CD8-positive, alpha-beta memory T cell (primary cell): ENCODE data around the gene APOA5. TPM values are rescaled to one million over a fixed set of nuclear protein-coding genes. Genes with fewer than 3 reads are reported as not detected.
A peak's percentile ranks its signal among the peaks of the same experiment; 100 is the strongest.

Experiments used
- CTCF ChIA-PET: fragments of 350-600 bp; sonication (Branson Sonifier 250); formaldehyde crosslinking; loops from one replicate; lab custom pipeline; 2021; ENCODE audit warnings: antibody characterized with exemption; lab: Charles Lee
- POLR2A ChIA-PET: fragments of 350-600 bp; sonication (Branson Sonifier 250); formaldehyde crosslinking; loops from one replicate; lab custom pipeline; 2021; ENCODE audit warnings: antibody characterized with exemption; lab: Charles Lee
- DNase-seq, 5 donors: peaks; one replicate each; pipeline versions ENCODE4 v3.0.0 to v3.0.0-alpha.2; 2020 to 2022; ENCODE audit warnings: mixed read lengths in 1 of 5
- H3K27ac ChIP-seq: one replicate; pipeline ENCODE4 v1.7.0; 2013; ENCODE audit warnings: low read depth, mild to moderate bottlenecking, low read length, moderate library complexity
- H3K27me3 ChIP-seq: 2 replicates; pipeline ENCODE4 v1.7.0; 2013; ENCODE audit warnings: low read length, mild to moderate bottlenecking; ENCODE audit not compliant: insufficient read depth, poor library complexity, severe bottlenecking
- H3K36me3 ChIP-seq: 2 replicates; pipeline ENCODE4 v1.7.0; 2013; ENCODE audit warnings: mild to moderate bottlenecking, low read length, moderate library complexity; ENCODE audit not compliant: insufficient read depth
- H3K4me1 ChIP-seq: 2 replicates; pipeline ENCODE4 v1.7.0; 2013; ENCODE audit warnings: mild to moderate bottlenecking, low read length, moderate library complexity; ENCODE audit not compliant: insufficient read depth
- H3K4me3 ChIP-seq: 2 replicates; pipeline ENCODE4 v1.7.0; 2013; ENCODE audit warnings: mild to moderate bottlenecking, low read length
- H3K9me3 ChIP-seq: 2 replicates; pipeline ENCODE4 v1.7.0; 2013; ENCODE audit warnings: mild to moderate bottlenecking, low read length
- H3K27ac Mint-ChIP-seq, 8 donors: one replicate each; pipeline ENCODE4 v1.8.0; 2020 to 2021; ENCODE audit warnings: mixed read lengths in 8 of 8, mild to moderate bottlenecking in 6 of 8, inconsistent platforms in 3 of 8, moderate library complexity in 3 of 8
- H3K27me3 Mint-ChIP-seq, 2 donors: one replicate each; pipeline ENCODE4 v1.8.0; 2020 to 2021; ENCODE audit warnings: mixed read lengths in 2 of 2, mild to moderate bottlenecking in 1 of 2, moderate library complexity in 1 of 2
- H3K36me3 Mint-ChIP-seq, 3 donors: one replicate each; pipeline ENCODE4 v1.8.0; 2020 to 2021; ENCODE audit warnings: mixed read lengths in 3 of 3, inconsistent platforms in 1 of 3, mild to moderate bottlenecking in 1 of 3
- H3K4me1 Mint-ChIP-seq, 3 donors: one replicate each; pipeline ENCODE4 v1.8.0; 2020 to 2021; ENCODE audit warnings: mixed read lengths in 3 of 3, inconsistent platforms in 1 of 3, mild to moderate bottlenecking in 1 of 3
- H3K4me3 Mint-ChIP-seq, 7 donors: one replicate each; pipeline ENCODE4 v1.8.0; 2020 to 2021; ENCODE audit warnings: mixed read lengths in 7 of 7, mild to moderate bottlenecking in 6 of 7, moderate library complexity in 4 of 7, inconsistent platforms in 2 of 7
- H3K9me3 Mint-ChIP-seq, 5 donors: one replicate each; pipeline ENCODE4 v1.8.0; 2020 to 2022; ENCODE audit warnings: mixed read lengths in 5 of 5, mild to moderate bottlenecking in 3 of 5, moderate library complexity in 2 of 5, inconsistent platforms in 1 of 5
- polyA plus RNA-seq: library from polyadenylated mRNA; unstranded; fragments of 300-500 nt; fragmentation: Illumina TruSeq; gene quantifications from one replicate; pipeline ENCODE4 v1.2.3, GENCODE V29; 2021
- total RNA-seq, 2 experiments: library from RNA; stranded (reverse); gene quantifications; one replicate each; pipeline ENCODE4 v1.2.3, GENCODE V29; 2021

Gene APOA5
- total and polyA plus RNA-seq, 3 experiments from 2014 or later: not detected

GRCh38 chr11:116825854-116826750 lies 34.4 kb upstream of the APOA5 start:
- Histone ChIP-seq H3K27me3 (no peaks in the 10 kb centered on the region), H3K4me1 (no peaks in the 10 kb centered on the region), H3K9me3 (no peaks in the 10 kb centered on the region), H3K27ac (no peak overlapping the region), H3K4me3 (no peak overlapping the region), H3K36me3 (no peaks in the 10 kb centered on the region)
- Mint-ChIP-seq H3K9me3 (no peaks in the 10 kb centered on the region), H3K4me3 (no peak overlapping the region), H3K27me3 (peaks cover 0 to under 1% of the 10 kb centered on the region in 2 donors), H3K27ac (peak overlapping the region in 1 of 8 donors; percentile 20), H3K4me1 (no peaks in the 10 kb centered on the region), H3K36me3 (no peaks in the 10 kb centered on the region)
- no peak for DNase-seq
- ChIA-PET CTCF (interaction anchor here (1.0 kb wide), 1 partner anchor 10 kb away, joined by 3 read pairs; no protein-coding TSS in a partner anchor), POLR2A (interaction anchor here (0.5 kb wide), 1 partner anchor 11 kb away, joined by 3 read pairs; no protein-coding TSS in a partner anchor)

- no peaks in the 10 kb centered on the region for H3K27me3 ChIP-seq
- ChIA-PET POLR2A (interaction anchor here (0.5 kb wide), 1 partner anchor 10 kb away, joined by 3 read pairs; no protein-coding TSS in a partner anchor), CTCF (interaction anchor here (1.0 kb wide), 1 partner anchor 11 kb away, joined by 3 read pairs; no protein-coding TSS in a partner anchor)
- no peak overlapping the region for H3K27ac ChIP-seq
- no peak for DNase-seq
- H3K27ac Mint-ChIP-seq: peak overlapping the region in 1 of 8 donors; percentile 74
- H3K27me3 Mint-ChIP-seq: no peaks in the 10 kb centered on the region
- no peak overlapping the region for H3K4me3 ChIP-seq
- H3K4me1 Mint-ChIP-seq: no peaks in the 10 kb centered on the region
- H3K36me3 ChIP-seq: no peaks in the 10 kb centered on the region
- no peak overlapping the region for H3K4me3 Mint-ChIP-seq
- no peaks in the 10 kb centered on the region for H3K9me3 ChIP-seq
- no peaks in the 10 kb centered on the region for H3K36me3 Mint-ChIP-seq
- no peaks in the 10 kb centered on the region for H3K9me3 Mint-ChIP-seq
- H3K4me1 ChIP-seq: no peaks in the 10 kb centered on the region
Observed at GRCh38 chr11:116825434-116825833, 33.8 kb upstream of the APOA5 start.

- no peaks in the 10 kb centered on the region for H3K27me3 ChIP-seq
- no peaks in the 10 kb centered on the region for H3K4me1 ChIP-seq
- no peaks in the 10 kb centered on the region for H3K9me3 ChIP-seq
- Mint-ChIP-seq H3K36me3 (no peaks in the 10 kb centered on the region), H3K27ac (peak within 1 kb of the TSS in 2 of 8 donors; percentile 38 to 70), H3K4me3 (no peak within 1 kb of the TSS), H3K4me1 (no peaks in the 10 kb centered on the region), H3K27me3 (no peaks in the 10 kb centered on the region), H3K9me3 (no peaks in the 10 kb centered on the region)
- no peak for DNase-seq
- ChIA-PET POLR2A (interaction anchor here (0.6 kb wide), 1 partner anchor 53 kb away, joined by 3 read pairs; no protein-coding TSS in a partner anchor), CTCF (interaction anchor here (1.1 to 4.3 kb wide), 2 partner anchors 10 to 13 kb away, joined by 3 to 21 read pairs; no protein-coding TSS in a partner anchor)
- H3K27ac ChIP-seq: no peak within 1 kb of the TSS
- no peak within 1 kb of the TSS for H3K4me3 ChIP-seq
- no peaks in the 10 kb centered on the region for H3K36me3 ChIP-seq
Observed at GRCh38 chr11:116823031-116823843, 31.6 kb upstream of the APOA5 start, which contains the start of gene APOA4. Gene APOA4 (minus strand): TSS chr11:116823304. CDS start chr11:116823191, 113 bp downstream.

GRCh38 chr11:116822575-116822974 lies 30.9 kb upstream of the APOA5 start:
- H3K4me3 ChIP-seq: no peak overlapping the region
- no peaks in the 10 kb centered on the region for H3K9me3 ChIP-seq
- no peaks in the 10 kb centered on the region for H3K4me1 ChIP-seq
- H3K27me3 Mint-ChIP-seq: no peaks in the 10 kb centered on the region
- no peaks in the 10 kb centered on the region for H3K4me1 Mint-ChIP-seq
- no peak overlapping the region for H3K27ac Mint-ChIP-seq
- CTCF ChIA-PET: interaction anchor here (1.1 to 4.3 kb wide), 2 partner anchors 9 to 13 kb away, joined by 3 to 21 read pairs; no protein-coding TSS in a partner anchor
- H3K4me3 Mint-ChIP-seq: no peak overlapping the region
- no peak overlapping the region for H3K27ac ChIP-seq
- no peak for DNase-seq
- no peaks in the 10 kb centered on the region for H3K36me3 ChIP-seq
- H3K9me3 Mint-ChIP-seq: no peaks in the 10 kb centered on the region
- POLR2A ChIA-PET: interaction anchor here (0.6 kb wide), 1 partner anchor 53 kb away, joined by 3 read pairs; no protein-coding TSS in a partner anchor
- no peaks in the 10 kb centered on the region for H3K27me3 ChIP-seq
- H3K36me3 Mint-ChIP-seq: no peaks in the 10 kb centered on the region

- Histone ChIP-seq H3K27ac (no peak overlapping the region), H3K4me3 (no peak overlapping the region), H3K27me3 (no peaks in the 10 kb centered on the region), H3K36me3 (no peaks in the 10 kb centered on the region), H3K9me3 (no peaks in the 10 kb centered on the region), H3K4me1 (no peaks in the 10 kb centered on the region)
- Mint-ChIP-seq H3K9me3 (no peaks in the 10 kb centered on the region), H3K27me3 (no peaks in the 10 kb centered on the region), H3K4me1 (no peaks in the 10 kb centered on the region), H3K36me3 (no peaks in the 10 kb centered on the region), H3K27ac (no peak overlapping the region), H3K4me3 (no peak overlapping the region)
- CTCF ChIA-PET: interaction anchor here (0.9 to 4.3 kb wide), 3 partner anchors 15 to 285 kb away, joined by 3 to 21 read pairs (median 4); no protein-coding TSS in a partner anchor
- POLR2A ChIA-PET: no interaction called here
- DNase-seq: no peak
Observed at GRCh38 chr11:116821050-116821918, 29.6 kb upstream of the APOA5 start.

GRCh38 chr11:116819049-116819448 lies 27.4 kb upstream of the APOA5 start:
- no peak overlapping the region for H3K4me3 Mint-ChIP-seq
- no peak for DNase-seq
- peak overlapping the region in 1 of 8 donors; percentile 54 for H3K27ac Mint-ChIP-seq
- no peaks in the 10 kb centered on the region for H3K4me1 ChIP-seq
- POLR2A ChIA-PET: no interaction called here
- H3K36me3 ChIP-seq: no peaks in the 10 kb centered on the region
- H3K36me3 Mint-ChIP-seq: no peaks in the 10 kb centered on the region
- no peaks in the 10 kb centered on the region for H3K9me3 Mint-ChIP-seq
- no peak overlapping the region for H3K27ac ChIP-seq
- CTCF ChIA-PET: interaction anchor here (1.1 kb wide), 1 partner anchor 17 kb away, joined by 3 read pairs; no protein-coding TSS in a partner anchor
- no peak overlapping the region for H3K4me3 ChIP-seq
- H3K4me1 Mint-ChIP-seq: no peaks in the 10 kb centered on the region
- H3K9me3 ChIP-seq: no peaks in the 10 kb centered on the region
- H3K27me3 Mint-ChIP-seq: no peaks in the 10 kb centered on the region
- no peaks in the 10 kb centered on the region for H3K27me3 ChIP-seq

- Histone ChIP-seq H3K27me3 (no peaks in the 10 kb centered on the region), H3K4me1 (no peaks in the 10 kb centered on the region), H3K36me3 (no peaks in the 10 kb centered on the region), H3K9me3 (no peaks in the 10 kb centered on the region), H3K4me3 (no peak overlapping the region), H3K27ac (no peak overlapping the region)
- Mint-ChIP-seq H3K36me3 (no peaks in the 10 kb centered on the region), H3K4me3 (no peak overlapping the region), H3K4me1 (no peaks in the 10 kb centered on the region), H3K9me3 (no peaks in the 10 kb centered on the region), H3K27me3 (peaks cover 0 to 1% of the 10 kb centered on the region in 2 donors), H3K27ac (no peak overlapping the region)
- CTCF ChIA-PET: interaction anchor here (1.6 to 3.0 kb wide), 2 partner anchors 21 to 24 kb away, joined by 3 to 10 read pairs; partner anchors contain the start of gene APOA5
- no peak for DNase-seq
- POLR2A ChIA-PET: no interaction called here
Observed at GRCh38 chr11:116814502-116814901, 22.8 kb upstream of the APOA5 start.
